Amygdala (tissue), 56 donors: ENCODE measurements around the gene SHISA6.

Experiments used
- DNase-seq, 56 donors: peaks; one replicate each; lab custom pipeline; 2025; lab: John Stamatoyannopoulos, UW

The SHISA6 gene

DNA sequence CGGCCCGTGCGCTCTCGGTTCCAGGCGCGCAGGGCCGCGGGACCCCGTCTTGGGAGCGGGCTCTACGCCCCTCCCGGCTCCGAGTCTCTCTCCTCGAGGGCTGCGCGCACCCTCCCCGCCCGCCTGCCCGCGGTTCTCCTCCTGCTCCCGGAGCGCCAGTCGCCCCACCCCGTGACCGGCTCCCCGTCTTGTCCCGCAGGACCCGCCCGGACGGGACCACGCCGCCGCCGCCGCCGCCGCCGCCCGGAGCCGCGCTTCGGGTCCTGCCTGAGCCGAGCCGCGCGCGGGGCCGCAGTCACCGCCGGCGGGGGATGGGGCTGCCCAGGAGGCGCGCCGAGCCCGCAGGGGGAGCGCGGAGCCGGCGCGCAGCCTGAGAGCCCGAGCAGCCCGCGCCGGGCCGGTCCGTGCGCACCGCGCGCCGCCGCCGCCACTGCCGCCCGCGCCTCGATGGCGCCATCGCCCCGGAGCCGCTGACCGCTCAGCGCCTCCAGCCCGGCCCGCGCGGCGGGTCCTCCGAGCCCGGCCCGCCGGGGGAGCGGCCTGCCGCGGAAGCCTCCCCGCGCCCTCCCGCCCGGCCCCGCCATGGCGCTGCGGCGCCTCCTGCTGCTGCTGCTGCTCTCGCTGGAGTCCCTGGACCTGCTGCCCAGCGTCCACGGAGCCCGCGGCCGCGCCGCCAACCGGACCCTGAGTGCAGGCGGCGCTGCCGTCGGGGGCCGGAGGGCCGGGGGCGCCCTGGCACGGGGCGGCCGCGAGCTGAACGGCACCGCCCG lies at the start of gene SHISA6:
Gene SHISA6 (plus strand): TSS at position 373 of the 770 bp plus-strand sequence.
- peak in 3 of 56 donors; percentile 3 to 14 (median 4) for DNase-seq

DNA sequence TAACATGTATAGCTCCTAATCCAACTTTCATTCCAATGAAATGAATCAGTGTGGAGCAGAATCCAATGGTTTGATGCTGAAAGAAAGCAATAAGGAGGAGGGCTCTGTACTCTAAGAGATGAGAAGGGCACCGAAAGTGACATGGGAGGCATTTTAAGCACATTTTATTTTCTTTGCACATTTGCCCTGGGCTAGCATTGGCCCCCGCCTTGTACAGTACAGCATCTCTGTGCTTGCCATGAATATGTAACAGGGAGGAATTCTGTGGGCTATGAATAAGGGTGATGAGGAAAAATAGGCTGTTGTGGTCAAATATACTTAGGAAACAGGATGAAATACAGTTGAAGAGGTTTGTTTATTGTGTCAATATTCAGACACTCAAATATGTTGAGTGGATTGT lies 45.2 kb upstream of the SHISA6 start:
- DNase-seq, result no peak

DNA sequence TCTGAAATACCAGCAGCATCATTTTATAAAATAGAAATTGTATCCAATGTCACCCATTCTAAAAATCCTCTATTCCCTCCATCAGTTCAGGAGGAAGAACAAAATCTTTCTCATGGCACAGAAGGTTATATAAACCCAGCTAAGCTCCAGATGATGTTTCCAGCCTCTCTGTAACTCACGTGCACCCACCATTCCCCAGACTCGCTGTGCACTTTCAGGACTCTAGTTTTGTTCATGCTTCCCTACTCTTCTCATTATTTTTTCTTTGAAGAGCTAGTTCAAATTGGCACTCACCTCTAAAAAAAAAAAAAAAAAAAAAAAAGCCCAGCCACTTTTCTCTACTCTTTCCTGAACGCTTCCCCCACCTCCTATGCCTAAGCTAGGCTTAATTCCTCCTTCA lies 36.0 kb upstream of the SHISA6 start:
- DNase-seq, result no peak

DNA sequence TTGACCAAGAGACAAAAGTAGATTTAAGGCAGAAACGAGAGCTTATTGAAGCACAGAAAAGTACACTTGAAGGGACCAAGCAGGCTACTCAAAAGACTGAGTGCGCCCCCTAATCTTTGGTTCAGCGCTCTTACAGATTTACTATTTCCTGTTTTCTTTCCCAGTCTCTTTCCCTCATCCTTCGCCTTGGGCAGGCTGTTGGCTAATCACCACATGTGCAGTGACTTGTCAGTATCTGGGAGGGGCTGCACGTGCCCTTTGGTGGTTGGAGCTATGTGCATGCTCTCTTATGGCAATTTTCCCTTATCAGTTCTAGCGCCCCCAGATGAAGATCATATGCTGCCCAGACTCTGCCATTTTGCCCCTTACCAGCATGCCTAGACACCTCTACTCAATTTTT lies 35.4 kb upstream of the SHISA6 start:
- DNase-seq, result no peak

DNA sequence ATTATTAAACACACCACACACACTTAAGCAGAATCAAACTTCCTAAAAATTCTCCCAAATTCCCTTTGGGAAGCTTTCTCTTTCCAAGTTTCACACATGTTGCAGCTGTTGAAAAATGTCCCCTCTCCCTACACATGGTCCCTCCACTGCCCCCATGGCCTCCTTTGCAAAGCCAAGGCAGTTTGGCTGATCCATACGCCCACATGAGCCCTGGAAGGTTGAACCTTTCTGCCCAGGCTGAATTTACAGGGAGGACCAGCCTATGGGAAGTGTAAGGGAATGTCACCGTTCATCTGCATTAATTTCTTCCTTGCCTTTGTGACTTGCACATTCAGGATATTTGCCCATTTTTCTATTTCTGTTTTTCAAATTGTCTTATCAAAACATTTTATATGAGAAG lies 31.1 kb upstream of the SHISA6 start:
- no peak for DNase-seq

DNA sequence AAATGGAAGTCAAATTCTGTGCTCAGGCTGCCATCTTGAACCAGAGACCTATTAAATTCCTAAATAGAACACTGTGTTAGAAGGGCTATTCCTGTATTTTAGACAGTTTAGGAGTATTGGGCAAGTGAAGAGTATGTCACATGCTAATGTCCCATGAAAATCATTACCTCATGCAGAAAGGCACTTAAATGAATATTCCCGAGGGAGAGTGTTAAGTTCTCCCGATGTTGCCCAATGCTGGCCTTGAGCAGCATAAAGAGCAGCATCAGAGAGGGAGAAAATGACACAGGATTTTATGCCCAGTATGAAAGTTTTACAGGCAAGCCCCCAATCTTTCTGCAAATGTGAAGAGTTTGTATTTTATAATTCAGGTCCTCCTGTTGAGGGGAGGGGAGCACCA lies 28.2 kb upstream of the SHISA6 start:
- DNase-seq, result no peak

DNA sequence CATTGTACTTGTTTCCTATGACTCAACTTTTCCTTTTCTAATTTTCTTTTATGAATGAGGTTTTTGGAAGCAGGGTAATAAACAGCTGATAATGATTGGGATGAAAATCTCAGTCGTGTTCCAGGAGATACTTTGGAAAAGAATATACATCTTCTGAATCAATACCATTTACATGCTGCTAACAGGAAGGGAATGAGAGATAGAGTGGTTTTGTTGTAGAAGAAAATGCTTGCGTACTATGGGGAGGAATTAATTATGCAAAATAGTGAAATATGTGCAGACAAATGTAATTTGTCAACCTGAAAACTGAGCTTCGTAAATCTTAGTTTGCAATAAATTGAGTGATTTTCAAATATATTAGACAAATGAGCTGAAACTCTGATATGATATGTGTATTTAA lies 24.0 kb upstream of the SHISA6 start:
- DNase-seq, result no peak

DNA sequence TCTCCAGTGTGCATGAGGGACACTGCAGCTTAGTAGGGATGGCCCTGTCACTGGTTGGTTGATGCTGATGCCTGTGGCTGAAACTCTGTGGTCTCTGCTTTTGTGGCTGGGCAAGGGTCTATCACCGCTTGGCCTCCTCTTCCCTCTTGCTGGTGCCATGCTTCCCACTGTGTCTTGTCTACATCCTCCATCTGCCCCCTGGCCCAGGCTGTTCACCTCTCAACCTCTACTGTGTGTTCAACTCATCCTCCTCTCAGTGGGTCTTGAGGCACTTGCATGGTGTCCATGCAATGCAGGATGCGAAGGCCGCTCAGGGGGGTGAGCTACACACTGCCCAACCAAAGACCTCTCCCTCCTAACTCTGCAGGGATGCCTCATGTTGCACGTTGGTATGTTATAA lies 19.8 kb upstream of the SHISA6 start:
- DNase-seq, result no peak

DNA sequence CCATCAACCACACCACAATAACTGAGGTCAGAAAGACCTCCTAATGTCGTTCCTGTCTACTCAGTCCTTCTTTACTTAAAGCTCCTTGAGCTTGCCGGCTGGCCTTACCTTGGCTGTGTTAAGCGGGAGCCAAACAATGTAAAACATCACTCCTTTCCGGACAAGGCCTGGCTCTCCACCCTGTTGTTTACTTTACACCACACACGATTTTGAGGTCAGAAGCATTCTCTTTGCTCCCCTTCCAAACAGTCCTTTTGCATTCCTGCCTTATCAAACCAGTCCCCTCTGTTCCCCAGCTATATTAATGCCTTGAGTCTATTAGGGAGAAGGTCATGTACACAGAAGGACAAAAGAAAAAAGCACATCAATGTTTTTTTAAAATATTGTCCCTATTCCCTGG lies 19.3 kb upstream of the SHISA6 start:
- DNase-seq, result no peak

DNA sequence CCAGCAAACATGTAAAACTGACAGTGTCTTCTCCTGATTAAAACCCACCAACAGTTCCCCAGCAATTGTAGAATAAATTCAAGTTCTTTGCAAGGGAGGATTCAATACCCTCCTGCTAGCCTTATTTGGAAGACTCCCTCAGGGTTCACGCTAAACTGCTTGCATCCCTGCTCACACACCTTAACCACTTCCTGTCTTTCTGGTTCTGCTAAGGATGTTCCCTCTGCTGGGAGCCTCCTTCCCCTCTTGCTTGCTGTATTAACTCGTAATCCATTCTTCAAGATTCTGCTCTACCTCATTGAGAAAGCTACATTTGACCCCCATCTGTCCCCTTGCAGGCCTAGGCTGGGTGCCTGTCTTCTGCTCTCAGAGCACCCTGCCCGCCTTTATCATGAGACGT lies 2.3 kb upstream of the SHISA6 start:
- no peak for DNase-seq

DNA sequence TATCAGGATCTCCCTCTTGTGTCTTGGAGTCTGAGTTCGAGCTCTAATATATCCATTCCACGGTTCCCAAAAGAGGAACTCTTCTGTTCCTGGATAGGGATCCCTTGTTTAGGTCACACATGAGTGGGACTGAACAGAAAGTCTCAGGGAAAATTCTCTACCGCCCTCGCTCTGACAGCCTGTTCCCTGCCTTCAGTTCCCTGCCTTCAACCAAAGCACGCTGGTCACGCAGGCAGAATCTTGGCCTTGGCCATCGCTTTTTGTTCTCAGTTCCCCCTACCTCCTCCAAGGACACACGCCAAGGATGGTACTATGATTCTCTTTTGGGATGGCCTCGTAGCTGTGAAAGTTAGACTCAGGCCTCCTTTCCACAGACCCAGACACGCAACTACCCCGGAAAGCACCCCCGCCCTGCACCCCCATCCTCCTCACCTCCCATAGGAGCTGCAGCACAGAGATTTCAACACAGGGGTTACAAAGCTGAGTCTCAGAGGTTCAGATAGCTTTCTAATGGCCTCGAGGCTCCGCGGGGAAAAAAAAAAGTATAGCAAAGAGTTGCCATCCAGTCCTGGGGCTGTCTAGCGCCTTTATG lies 1.5 kb upstream of the SHISA6 start:
- no peak for DNase-seq

DNA sequence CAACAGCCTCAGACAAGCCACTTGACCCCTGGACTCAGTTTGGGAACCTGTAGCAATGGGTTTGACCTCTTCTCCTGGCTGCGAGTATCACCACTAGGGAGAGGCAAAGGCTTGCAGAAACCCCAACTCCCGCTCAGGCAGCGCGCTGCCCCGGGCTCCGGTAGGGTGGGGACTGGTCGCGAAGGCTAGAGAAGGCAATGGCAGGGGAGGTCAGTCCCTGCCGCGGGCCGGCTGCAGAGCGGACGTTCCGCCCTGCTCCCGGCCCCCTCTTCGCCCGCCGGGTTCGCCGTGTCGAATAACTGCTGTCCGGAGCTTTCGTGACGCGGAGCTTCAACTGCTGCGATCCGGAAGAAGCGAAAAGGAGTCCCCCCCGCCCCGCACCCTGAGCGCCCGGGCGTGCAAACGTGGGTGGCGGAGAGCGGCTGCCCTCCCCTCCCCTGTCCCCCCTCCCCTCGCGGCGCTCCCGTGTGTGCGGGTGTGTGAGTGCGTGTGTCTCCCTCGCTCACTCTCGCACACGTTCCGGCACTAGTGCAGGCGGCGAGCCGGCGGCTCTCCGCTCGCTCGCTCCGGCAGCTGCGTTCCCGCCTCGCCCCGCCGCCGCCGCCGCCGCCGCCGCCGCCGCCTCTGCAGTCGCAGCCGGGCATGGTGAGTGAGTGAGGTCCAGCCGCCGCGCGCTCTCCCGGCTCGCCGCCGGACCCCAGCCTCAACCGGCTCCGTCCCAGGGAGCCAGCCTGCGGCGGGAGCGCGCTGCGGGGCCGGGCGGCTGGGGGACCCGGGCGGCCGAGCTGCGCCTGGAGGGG lies 772 bp upstream of the SHISA6 start:
- DNase-seq, result peak in 24 of 56 donors; percentile 6 to 44 (median 18)

DNA sequence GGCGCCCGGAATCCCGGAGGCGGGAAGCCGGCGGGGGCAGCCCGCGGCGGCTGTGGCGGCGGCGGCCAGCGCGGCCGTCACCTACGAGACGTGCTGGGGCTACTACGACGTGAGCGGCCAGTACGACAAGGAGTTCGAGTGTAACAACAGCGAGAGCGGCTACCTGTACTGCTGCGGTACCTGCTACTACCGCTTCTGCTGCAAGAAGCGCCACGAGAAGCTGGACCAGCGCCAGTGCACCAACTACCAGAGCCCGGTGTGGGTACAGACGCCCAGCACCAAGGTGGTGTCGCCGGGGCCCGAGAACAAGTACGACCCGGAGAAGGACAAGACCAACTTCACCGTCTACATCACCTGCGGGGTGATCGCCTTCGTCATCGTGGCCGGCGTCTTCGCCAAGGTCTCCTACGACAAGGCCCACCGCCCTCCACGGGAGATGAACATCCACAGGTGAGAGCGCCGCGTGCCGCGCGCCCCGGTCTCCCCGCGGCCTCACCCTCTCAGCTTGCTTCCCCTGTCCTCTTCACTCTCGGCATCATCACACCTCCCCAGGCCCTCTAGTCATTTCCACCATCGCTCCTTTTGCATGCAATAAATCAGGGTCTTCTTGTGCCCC lies 706 bp downstream of the SHISA6 start:
- DNase-seq, result no peak

DNA sequence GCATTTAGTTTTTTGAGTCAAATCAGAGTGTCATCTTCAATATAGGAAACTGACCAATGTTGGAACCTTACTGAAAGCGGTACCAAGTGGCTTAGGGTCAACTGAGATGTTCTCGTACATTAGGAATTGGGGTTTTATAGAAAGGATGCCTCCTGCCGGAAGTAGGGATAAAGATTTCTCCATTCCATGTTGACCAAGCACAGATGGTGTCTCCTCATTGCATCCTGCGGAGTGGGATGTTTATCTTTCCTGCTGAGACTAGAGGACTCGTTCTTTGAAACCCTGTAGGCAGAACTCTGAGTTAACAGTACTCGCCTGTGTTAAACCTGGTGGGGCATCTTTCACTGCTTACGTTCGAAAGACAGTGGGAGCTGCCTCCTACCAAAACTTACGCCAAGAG lies 1.4 kb downstream of the SHISA6 start:
- no peak for DNase-seq

DNA sequence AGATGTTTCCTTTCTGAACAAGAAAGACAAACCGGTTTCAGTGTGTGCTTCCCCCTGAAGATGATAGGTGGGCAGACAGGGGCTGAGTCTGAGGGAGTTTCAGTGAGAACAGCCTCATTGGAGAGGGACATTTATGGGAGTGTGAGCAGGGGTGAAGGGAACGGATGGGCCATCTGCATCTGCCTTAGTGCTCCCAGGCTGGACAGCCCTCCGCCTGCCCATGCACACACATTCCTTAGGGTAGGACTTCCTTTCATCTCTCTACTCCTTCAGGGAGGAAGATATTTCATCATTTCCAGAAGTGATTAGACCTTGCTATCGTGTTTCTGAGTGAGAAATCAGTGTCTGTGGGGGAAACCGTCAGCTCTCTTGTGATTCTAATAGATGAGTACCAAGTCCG lies 3.8 kb downstream of the SHISA6 start:
- DNase-seq, result no peak

DNA sequence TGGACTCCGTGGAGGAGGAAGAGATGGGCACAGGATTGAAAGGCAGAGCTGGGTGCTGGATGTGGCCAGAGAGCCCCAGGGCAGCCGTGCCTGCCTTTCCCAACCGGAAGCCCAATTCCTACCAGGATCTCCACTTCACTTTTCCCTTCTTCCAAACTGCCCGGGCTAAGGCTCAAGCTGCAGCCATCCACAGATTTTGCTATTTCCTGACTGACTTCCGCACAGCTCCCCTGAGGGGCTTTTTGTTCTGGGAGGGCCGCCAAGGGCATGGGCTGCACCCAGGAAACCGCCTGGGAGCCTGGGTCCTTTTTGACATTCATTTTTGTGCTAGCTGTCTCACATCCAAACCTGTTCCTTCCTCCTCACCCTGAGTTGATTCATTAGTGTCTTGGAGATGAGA lies 4.2 kb downstream of the SHISA6 start:
- peak in 2 of 56 donors; percentile 9 to 10 for DNase-seq

DNA sequence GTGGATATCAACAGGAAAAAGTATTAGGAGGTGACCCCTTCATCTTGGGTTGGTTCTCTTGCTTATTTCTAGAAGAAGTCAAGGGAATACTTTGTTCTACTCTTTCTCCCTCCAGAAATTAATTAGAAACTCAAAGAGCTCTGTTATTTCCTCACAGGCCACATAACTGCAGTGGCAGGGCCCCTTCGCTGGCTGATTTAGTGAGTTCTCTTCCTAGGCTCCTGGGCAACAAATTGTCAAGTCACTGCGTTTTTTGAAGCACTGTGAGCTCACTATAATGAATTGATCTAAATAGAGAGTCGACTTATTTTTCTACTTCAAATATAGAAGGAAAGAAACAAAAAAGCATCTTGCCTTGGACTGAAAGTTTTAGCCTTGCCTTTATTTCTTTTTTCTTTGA lies 4.8 kb downstream of the SHISA6 start:
- peak in 5 of 56 donors; percentile 11 to 47 (median 36) for DNase-seq

DNA sequence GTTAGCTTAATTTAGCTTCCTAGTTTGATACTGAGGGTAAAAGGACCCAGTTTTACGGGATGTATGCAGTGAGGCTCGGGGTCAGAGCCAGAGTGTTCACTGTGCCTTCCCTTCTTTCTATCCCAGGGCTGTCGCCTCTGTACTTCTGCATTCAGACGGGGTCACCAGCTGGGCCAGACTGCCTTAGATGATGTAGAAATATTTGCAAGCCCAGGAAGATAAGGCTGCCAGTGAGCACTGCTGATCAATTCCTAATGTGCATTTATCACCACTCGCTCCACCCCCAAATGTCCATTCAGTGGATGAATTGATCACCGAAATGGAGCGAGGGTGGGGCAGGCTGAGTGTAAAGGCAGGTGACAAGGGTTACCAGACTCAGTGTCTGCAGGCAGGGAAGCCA lies 9.1 kb downstream of the SHISA6 start:
- DNase-seq, result no peak

DNA sequence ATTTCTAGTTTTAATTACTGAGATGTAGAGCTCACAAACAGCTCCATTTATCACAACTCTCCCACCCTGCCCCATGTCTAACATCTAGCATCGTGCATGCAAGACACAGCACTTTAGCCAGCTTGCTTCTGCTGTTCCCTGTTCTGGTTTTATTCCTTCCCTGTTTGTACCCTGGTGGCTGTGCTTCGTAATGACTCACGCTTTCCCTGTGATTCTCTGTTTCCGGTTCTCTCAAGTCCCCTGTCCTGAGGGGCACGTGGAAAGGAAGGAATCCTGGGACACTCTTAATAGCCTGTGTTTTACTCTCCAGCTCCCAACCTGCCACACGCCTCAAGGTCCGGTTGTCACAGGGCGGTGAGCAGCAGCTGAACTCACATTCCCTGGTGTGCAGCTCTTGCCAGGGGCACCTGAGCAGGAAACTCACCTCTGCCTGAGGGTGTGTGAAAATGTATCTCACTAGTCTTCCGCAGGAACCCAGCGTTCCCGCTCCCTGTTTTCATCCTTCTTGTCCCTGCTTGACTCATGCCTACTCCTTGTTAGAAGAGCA lies 10.6 kb downstream of the SHISA6 start:
- no peak for DNase-seq

DNA sequence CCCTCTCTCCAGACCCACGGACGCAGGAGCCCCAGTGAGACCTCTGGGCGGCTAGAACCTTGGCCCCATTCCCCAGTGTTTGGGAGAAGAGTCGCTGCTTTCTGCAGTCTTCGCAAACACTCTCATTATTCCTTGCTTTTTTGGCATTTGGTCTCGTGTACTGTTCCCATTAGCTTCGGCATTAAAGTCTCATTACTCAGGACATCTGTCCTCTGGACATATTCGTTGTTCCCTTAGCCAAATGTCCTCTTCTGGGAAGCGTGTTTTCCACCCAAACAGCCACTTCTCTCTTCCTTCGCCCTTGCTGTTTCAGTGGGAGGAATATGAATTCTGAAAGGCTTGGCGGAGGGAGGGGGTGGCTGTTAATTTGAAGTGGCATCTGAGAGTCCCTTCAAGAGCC lies 11.1 kb downstream of the SHISA6 start:
- DNase-seq, result no peak

DNA sequence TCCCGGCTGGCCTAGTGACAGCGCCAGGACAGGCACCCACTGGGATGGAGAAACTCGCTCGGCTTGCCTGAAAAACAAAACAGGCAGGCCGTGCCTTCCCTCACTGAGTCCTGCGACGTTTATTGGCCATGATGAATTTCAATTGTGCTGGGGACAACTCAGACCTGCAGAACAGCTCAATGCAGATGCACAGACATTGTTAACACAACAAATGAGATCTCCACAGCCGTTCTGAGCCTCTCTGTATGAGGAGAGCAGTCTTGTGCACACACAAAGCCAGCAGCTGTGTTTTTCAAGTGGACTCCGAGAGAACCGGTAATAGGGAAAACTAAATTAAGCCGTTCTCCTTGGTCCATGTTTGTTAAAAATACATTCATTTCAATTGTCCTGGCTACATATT lies 15.9 kb downstream of the SHISA6 start:
- no peak for DNase-seq
